Glutamatergic neuron (in vitro differentiated cells): Measurements from ENCODE around the gene ZNF23. TPM values are rescaled to one million over a fixed set of nuclear protein-coding genes. Genes with fewer than 3 reads are reported as not detected.

ENCODE experiments used
- DNase-seq: peaks from one replicate; pipeline ENCODE4 v3.0.0; 2022
- H3K27ac Mint-ChIP-seq: one replicate; pipeline ENCODE4 v1.8.0; 2020; ENCODE audit warnings: mild to moderate bottlenecking, mixed read lengths, inconsistent platforms; ENCODE audit not compliant: unreplicated experiment
- H3K27me3 Mint-ChIP-seq: one replicate; pipeline ENCODE4 v1.8.0; 2020; ENCODE audit warnings: mild to moderate bottlenecking, moderate library complexity, mixed read lengths, inconsistent platforms; ENCODE audit not compliant: unreplicated experiment
- H3K36me3 Mint-ChIP-seq: one replicate; pipeline ENCODE4 v1.8.0; 2020; ENCODE audit warnings: mild to moderate bottlenecking, mixed read lengths, inconsistent platforms; ENCODE audit not compliant: unreplicated experiment
- H3K4me1 Mint-ChIP-seq: one replicate; pipeline ENCODE4 v1.8.0; 2020; ENCODE audit warnings: mild to moderate bottlenecking, low read depth, mixed read lengths, inconsistent platforms; ENCODE audit not compliant: unreplicated experiment
- H3K4me3 Mint-ChIP-seq: one replicate; pipeline ENCODE4 v1.8.0; 2020; ENCODE audit warnings: mild to moderate bottlenecking, mixed read lengths, inconsistent platforms; ENCODE audit not compliant: unreplicated experiment
- H3K9me3 Mint-ChIP-seq: one replicate; pipeline ENCODE4 v1.8.0; 2020; ENCODE audit warnings: mild to moderate bottlenecking, moderate library complexity, mixed read lengths, inconsistent platforms; ENCODE audit not compliant: unreplicated experiment
- CTCF ChIP-seq: fragments of 200-600 bp; sonication (generic); IDR thresholded peaks from one replicate; pipeline ENCODE4 v1.5.0; 2021; ENCODE audit not compliant: partially characterized antibody, unreplicated experiment
- total RNA-seq: library from RNA; stranded (reverse); fragmentation: NEBNext Ultra II Directional; extraction: Animal tissue kit (Norgen Biotek cat#: 25700); gene quantifications from one replicate; pipeline ENCODE4 v1.2.1, GENCODE V29; 2021; ENCODE audit not compliant: unreplicated experiment

Gene ZNF23
- total RNA-seq, 1 donor from 2014 or later = 17.3 TPM

GRCh38 chr16:71402007-71402406, 60.0 kb downstream of the ZNF23 start:
- H3K4me1 Mint-ChIP-seq = no peaks in the 10 kb centered on the region
- H3K36me3 Mint-ChIP-seq = peaks cover 12% of the 10 kb centered on the region
- peaks cover 11% of the 10 kb centered on the region for H3K9me3 Mint-ChIP-seq
- H3K4me3 Mint-ChIP-seq = no peak overlapping the region
- TF ChIP-seq CTCF = no peak
- H3K27me3 Mint-ChIP-seq = peaks cover 5% of the 10 kb centered on the region
- no peak for DNase-seq
- no peak overlapping the region for H3K27ac Mint-ChIP-seq

- no peak for TF ChIP-seq CTCF
- Mint-ChIP-seq H3K4me3 (no peak overlapping the region), H3K36me3 (peaks cover 10% of the 10 kb centered on the region), H3K27me3 (peaks cover 5% of the 10 kb centered on the region), H3K4me1 (no peaks in the 10 kb centered on the region), H3K9me3 (peaks cover 11% of the 10 kb centered on the region), H3K27ac (no peak overlapping the region)
- no peak for DNase-seq
These were observed 62.1 kb downstream of the ZNF23 start for GRCh38 chr16:71399801-71400563.

Other genes with a start within 250 kb of the ZNF23 start
- gene HYDIN, start 231.5 kb downstream of the ZNF23 start, total RNA-seq = 7.0 TPM
- 14.7 TPM for gene CMTR2, start 172.8 kb downstream of the ZNF23 start, total RNA-seq
- gene CALB2, start 103.5 kb downstream of the ZNF23 start, total RNA-seq = 0.39 TPM
- not detected for gene TLE7, start 20.2 kb downstream of the ZNF23 start, total RNA-seq
- 9.3 TPM for gene ZNF19, start 27.1 kb upstream of the ZNF23 start, total RNA-seq
- not detected for gene CHST4, start 64.2 kb upstream of the ZNF23 start, total RNA-seq
- not detected for gene TAT, start 114.8 kb upstream of the ZNF23 start, total RNA-seq
- gene MARVELD3, start 163.9 kb upstream of the ZNF23 start, total RNA-seq = 0.25 TPM